Measurements from ENCODE around the gene MTFR1L.

DNA sequence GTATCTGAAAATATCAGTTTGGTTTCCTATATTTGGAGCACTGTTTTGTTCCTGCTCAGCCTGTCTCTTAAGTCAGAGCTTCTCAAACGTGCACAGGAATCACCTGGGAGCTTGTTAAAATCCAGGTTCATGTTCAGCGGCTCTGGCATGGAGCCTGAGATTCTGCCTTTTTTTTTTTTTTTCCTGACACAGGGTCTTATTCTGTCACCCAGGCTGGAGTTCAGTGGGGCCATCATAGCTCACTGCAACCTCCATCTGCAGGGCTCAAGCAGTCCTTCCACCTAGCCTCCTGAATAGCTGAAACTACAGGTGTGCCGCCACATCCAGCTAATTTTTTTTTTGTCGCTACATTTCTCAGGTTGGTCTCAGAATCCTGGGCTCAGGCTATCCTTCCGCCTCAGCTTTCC is 32.0 kb upstream of the MTFR1L start:
- no peak for TF ChIP-seq EP300 (IDR thresholded peaks at IDR 0.05)
- TF ChIP-seq POLR2AphosphoS5 (IDR thresholded peaks at IDR 0.05), result no peak
